Measurements from ENCODE around the gene CD22. TPM values are rescaled to one million over a fixed set of nuclear protein-coding genes. Genes with fewer than 3 reads are reported as not detected.
A peak's percentile ranks its signal among the peaks of the same experiment; 100 is the strongest.

The CD22 gene
- total RNA-seq, 3 donors from 2014 or later = 0.33 to 7.8 (median 4.8) TPM

DNA sequence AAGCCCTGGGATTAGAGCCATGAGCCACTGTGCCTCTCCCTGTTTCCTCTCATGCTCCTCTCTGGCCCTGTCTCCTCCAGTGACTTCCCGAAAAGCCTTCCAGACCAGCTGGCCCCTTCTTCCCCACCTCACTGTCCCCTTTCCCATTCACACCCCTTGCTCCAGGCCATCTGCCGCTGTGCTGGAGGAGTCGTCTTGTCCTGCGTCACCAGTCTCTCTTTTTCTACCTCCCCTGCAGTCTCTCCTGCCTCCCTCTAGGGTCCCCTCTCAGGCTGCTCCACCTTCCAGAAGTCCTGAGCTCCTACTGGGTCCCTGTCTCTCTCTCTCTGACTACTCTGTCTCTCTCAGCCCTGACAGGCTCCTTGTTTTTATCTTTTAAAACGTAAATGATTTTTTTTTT is 13.4 kb downstream of the CD22 start:
- H3K4me3 ChIP-seq = no peak overlapping the region
- H3K4me1 ChIP-seq = no peaks in the 10 kb centered on the region
- no peak for TF ChIP-seq POLR2AphosphoS5 (IDR thresholded peaks at IDR 0.05)
- TF ChIP-seq POLR2A (IDR thresholded peaks at IDR 0.05) = no peak
- no peak for TF ChIP-seq CTCF (IDR thresholded peaks at IDR 0.05)
- H3K9me3 ChIP-seq = no peaks in the 10 kb centered on the region
- H3K27ac ChIP-seq = no peak overlapping the region
- intact Hi-C loops (cut with DNase I; ENCODE audit: low total_unique reads) = no loop called here
- H3K36me3 ChIP-seq = no peaks in the 10 kb centered on the region
- DNase-seq (ENCODE audit: low spot score in 2 of 2) = no peak
- no peaks in the 10 kb centered on the region for H3K27me3 ChIP-seq

GRCh38 chr19:35344511-35345031 is 15.6 kb downstream of the CD22 start:
- DNase-seq (ENCODE audit: low spot score in 2 of 2) = peak in 1 of 2 donors; percentile 24
- H3K27me3 ChIP-seq = no peaks in the 10 kb centered on the region
- H3K4me3 ChIP-seq = no peak overlapping the region
- TF ChIP-seq CTCF (IDR thresholded peaks at IDR 0.05) (no peak), POLR2A (IDR thresholded peaks at IDR 0.05) (no peak), POLR2AphosphoS5 (IDR thresholded peaks at IDR 0.05) (no peak)
- intact Hi-C loops (cut with DNase I; ENCODE audit: low total_unique reads) = no loop called here
- no peak overlapping the region for H3K27ac ChIP-seq
- H3K4me1 ChIP-seq = no peaks in the 10 kb centered on the region
- H3K36me3 ChIP-seq = no peaks in the 10 kb centered on the region
- H3K9me3 ChIP-seq = no peaks in the 10 kb centered on the region

DNA sequence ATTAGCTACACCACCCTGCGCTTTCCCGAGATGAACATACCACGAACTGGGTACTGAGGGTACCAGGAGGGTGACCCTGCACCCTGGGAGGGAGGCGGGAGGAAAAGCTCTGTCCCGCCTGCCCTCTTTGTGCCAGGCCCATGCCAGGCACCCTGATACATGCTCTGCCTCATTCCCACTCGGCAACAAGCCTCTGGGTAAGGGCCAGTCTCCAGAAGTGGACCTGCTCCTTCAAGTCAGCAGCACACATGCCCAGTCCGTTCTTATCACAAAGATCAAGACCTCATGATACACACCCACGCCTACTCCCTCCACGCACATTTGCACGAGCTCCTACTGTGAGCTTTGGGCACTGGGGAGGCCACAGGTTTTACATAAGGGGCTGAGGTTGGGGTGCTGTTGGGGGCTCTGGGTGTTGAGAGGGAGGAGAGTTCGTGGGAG is 16.7 kb downstream of the CD22 start:
- Histone ChIP-seq H3K27ac (no peak overlapping the region), H3K4me1 (no peaks in the 10 kb centered on the region), H3K36me3 (no peaks in the 10 kb centered on the region), H3K27me3 (no peaks in the 10 kb centered on the region), H3K4me3 (no peak overlapping the region), H3K9me3 (no peaks in the 10 kb centered on the region)
- peak in 1 of 2 donors; percentile 20 for DNase-seq (ENCODE audit: low spot score in 2 of 2)
- TF ChIP-seq POLR2A (IDR thresholded peaks at IDR 0.05) (no peak), CTCF (IDR thresholded peaks at IDR 0.05) (no peak), POLR2AphosphoS5 (IDR thresholded peaks at IDR 0.05) (no peak)
- intact Hi-C loops (cut with DNase I; ENCODE audit: low total_unique reads) = no loop called here

DNA sequence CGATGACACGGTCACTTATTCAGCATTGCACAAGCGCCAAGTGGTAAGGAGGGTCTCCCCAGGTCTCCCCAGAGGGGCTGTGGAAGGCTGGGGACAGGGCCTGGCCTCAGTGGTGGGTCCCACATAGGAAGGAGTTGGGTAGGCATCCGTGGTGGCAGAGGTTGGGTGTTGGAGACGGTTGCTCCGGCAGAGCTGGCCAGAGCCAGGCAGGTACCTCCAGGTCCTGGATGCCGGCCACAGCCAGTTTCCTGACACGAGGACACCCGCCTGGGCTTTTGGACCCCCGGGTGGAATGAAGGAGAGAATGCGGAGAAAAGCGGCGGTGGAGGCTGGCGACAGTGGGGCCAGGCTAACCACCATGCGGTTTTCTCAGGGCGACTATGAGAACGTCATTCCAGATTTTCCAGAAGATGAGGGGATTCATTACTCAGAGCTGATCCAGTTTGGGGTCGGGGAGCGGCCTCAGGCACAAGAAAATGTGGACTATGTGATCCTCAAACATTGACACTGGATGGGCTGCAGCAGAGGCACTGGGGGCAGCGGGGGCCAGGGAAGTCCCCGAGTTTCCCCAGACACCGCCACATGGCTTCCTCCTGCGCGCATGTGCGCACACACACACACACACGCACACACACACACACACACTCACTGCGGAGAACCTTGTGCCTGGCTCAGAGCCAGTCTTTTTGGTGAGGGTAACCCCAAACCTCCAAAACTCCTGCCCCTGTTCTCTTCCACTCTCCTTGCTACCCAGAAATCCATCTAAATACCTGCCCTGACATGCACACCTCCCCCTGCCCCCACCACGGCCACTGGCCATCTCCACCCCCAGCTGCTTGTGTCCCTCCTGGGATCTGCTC is 17.4 kb downstream of the CD22 start:
- TF ChIP-seq POLR2A (IDR thresholded peaks at IDR 0.05) (no peak), POLR2AphosphoS5 (IDR thresholded peaks at IDR 0.05) (no peak), CTCF (IDR thresholded peaks at IDR 0.05) (no peak)
- H3K4me3 ChIP-seq = no peak overlapping the region
- H3K4me1 ChIP-seq = no peaks in the 10 kb centered on the region
- DNase-seq (ENCODE audit: low spot score in 2 of 2) = peak in 1 of 2 donors; percentile 51
- intact Hi-C loops (cut with DNase I; ENCODE audit: low total_unique reads) = no loop called here
- no peaks in the 10 kb centered on the region for H3K27me3 ChIP-seq
- no peak overlapping the region for H3K27ac ChIP-seq
- no peaks in the 10 kb centered on the region for H3K36me3 ChIP-seq
- no peaks in the 10 kb centered on the region for H3K9me3 ChIP-seq

All from breast epithelium (tissue), 4 donors.